Measurements from ENCODE around the gene GPR155. TPM values are rescaled to one million over a fixed set of nuclear protein-coding genes. Genes with fewer than 3 reads are reported as not detected.

GPR155 gene
- total and polyA plus RNA-seq, 9 of the 15 experiments (the other 6 are each of a cell fraction or from before 2014, with no cell fraction given), result 0.04 to 0.40 (median 0.11) TPM; not detected in 1

DNA sequence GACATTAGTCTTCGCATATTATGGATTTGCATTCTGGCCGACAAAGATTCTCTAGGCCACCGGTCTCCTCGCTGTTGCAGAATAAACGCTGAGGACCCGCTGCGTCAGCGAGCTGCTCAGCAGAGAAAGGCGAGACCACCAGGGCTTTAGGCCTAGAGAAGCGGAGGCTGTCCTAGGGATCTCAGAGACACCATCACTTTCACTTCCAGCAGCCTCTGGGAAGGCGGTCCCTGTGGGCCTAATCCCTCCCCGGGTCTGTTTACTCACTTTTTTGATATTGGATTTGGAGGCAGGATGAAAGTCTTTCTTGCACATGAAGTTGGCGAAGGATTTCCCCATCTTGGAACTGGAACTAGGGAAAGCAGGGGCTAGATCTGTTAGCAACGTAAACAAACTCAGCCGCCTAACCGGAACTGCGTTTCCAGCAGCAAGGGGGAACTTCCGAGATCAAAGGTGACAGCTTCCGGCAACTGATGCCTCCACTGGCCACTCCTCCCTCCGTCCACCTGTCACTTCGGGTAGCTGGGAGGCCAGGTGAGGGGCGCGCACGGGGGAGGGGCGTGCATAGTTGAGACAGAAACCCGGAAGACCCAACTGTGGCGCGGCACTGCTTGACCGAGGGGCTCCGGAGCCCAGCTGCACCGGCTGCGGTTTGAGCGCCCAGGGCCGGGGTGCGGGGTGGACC lies 91.4 kb downstream of the GPR155 start, which contains the start of gene SCRN3 (continued):
- TF ChIP-seq TEAD1 (CRISPR knock-in tag; IDR thresholded peaks at IDR 0.05) (peak in 1 of 2 experiments; percentile 57; a peak in 1 of 4 replicates), KLF16 (IDR thresholded peaks at IDR 0.05) (no peak), SUPT5H (IDR thresholded peaks at IDR 0.05) (peak; percentile 79), NR1H2 (CRISPR knock-in tag; IDR thresholded peaks at IDR 0.05) (no peak; the same call in 1 of the 2 replicates), POLR2A (conservative IDR thresholded peaks at IDR 0.05) (peak; percentile 88), TSC22D4 (tag; IDR thresholded peaks at IDR 0.05) (no peak), HDAC2 (IDR thresholded peaks at IDR 0.05) (peak; percentile 62), CEBPG (CRISPR knock-in tag; IDR thresholded peaks at IDR 0.05) (no peak), CEBPG (tag; conservative IDR thresholded peaks at IDR 0.05 in 1 of 2, IDR thresholded peaks at IDR 0.05 in 1 of 2) (no peak), ETS1 (conservative IDR thresholded peaks at IDR 0.05; ENCODE audit: control insufficient read depth, low read depth, low read length) (peak; percentile 79), NR2C2 (CRISPR knock-in tag; IDR thresholded peaks at IDR 0.05) (peak; percentile 94), NR2C2 (tag; IDR thresholded peaks at IDR 0.05) (peak; percentile 100), ELF1 (tag; IDR thresholded peaks at IDR 0.05) (peak; percentile 91), ZNF121 (CRISPR knock-in tag; conservative IDR thresholded peaks at IDR 0.05) (no peak), CBX2 (IDR thresholded peaks at IDR 0.05; ENCODE audit: insufficient read depth, low read length, poor library complexity, severe bottlenecking) (no peak), GTF3C2 (IDR thresholded peaks at IDR 0.05; ENCODE audit: borderline replicate concordance, extremely low read depth, insufficient read length) (no peak), CEBPB (tag; IDR thresholded peaks at IDR 0.05) (no peak; the same call in 1 of the 2 replicates)
- TF ChIP-seq, protein P1, sequence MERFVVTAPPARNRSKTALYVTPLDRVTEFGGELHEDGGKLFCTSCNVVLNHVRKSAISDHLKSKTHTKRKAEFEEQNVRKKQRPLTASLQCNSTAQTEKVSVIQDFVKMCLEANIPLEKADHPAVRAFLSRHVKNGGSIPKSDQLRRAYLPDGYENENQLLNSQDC (CRISPR knock-in tag; IDR thresholded peaks at IDR 0.05), result no peak
- TF ChIP-seq, protein P2, sequence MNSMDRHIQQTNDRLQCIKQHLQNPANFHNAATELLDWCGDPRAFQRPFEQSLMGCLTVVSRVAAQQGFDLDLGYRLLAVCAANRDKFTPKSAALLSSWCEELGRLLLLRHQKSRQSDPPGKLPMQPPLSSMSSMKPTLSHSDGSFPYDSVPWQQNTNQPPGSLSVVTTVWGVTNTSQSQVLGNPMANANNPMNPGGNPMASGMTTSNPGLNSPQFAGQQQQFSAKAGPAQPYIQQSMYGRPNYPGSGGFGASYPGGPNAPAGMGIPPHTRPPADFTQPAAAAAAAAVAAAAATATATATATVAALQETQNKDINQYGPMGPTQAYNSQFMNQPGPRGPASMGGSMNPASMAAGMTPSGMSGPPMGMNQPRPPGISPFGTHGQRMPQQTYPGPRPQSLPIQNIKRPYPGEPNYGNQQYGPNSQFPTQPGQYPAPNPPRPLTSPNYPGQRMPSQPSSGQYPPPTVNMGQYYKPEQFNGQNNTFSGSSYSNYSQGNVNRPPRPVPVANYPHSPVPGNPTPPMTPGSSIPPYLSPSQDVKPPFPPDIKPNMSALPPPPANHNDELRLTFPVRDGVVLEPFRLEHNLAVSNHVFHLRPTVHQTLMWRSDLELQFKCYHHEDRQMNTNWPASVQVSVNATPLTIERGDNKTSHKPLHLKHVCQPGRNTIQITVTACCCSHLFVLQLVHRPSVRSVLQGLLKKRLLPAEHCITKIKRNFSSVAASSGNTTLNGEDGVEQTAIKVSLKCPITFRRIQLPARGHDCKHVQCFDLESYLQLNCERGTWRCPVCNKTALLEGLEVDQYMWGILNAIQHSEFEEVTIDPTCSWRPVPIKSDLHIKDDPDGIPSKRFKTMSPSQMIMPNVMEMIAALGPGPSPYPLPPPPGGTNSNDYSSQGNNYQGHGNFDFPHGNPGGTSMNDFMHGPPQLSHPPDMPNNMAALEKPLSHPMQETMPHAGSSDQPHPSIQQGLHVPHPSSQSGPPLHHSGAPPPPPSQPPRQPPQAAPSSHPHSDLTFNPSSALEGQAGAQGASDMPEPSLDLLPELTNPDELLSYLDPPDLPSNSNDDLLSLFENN (IDR thresholded peaks at IDR 0.05; ENCODE audit: low read depth in 2 of 2, low read length in 2 of 2), result no peak; a peak in 1 of 4 replicates

All from K562 (cell line).